Measurements from ENCODE around the gene PPAT. TPM values are rescaled to one million over a fixed set of nuclear protein-coding genes. Genes with fewer than 3 reads are reported as not detected.
A peak's percentile ranks its signal among the peaks of the same experiment; 100 is the strongest.

The PPAT gene
- total and polyA plus RNA-seq, 4 donors, result 3.7 to 11.0 (median 5.7) TPM

GRCh38 chr4:56406151-56406550, 29.3 kb downstream of the PPAT start:
- Histone ChIP-seq H3K27me3 (ENCODE audit: control insufficient read depth in 4 of 4, insufficient read depth in 4 of 4, low read length in 3 of 4) (no peaks in the 10 kb centered on the region), H3K27ac (ENCODE audit: low read depth in 1 of 2, low read length in 2 of 2) (no peak overlapping the region), H3K9ac (ENCODE audit: low read depth in 1 of 2, low read length in 2 of 2) (no peak overlapping the region), H3K4me1 (ENCODE audit: control insufficient read depth in 4 of 4, insufficient read depth in 4 of 4, low read length in 3 of 4) (peaks cover 0 to 7% (median 0%) of the 10 kb centered on the region in 4 donors), H3K36me3 (ENCODE audit: control insufficient read depth in 4 of 4, insufficient read depth in 3 of 4, low read depth in 1 of 4, low read length in 3 of 4) (no peaks in the 10 kb centered on the region), H3K4me3 (ENCODE audit: low read depth in 1 of 3, low read length in 3 of 3) (no peak overlapping the region), H3K9me3 (ENCODE audit: control insufficient read depth in 4 of 4, low read length in 3 of 4) (no peaks in the 10 kb centered on the region)
- TF ChIP-seq HNF4A (conservative IDR thresholded peaks at IDR 0.05), result peak in 1 of 2 donors; percentile 10
- TF ChIP-seq FOXA2 (IDR thresholded peaks at IDR 0.05), result no peak
- peak; percentile 24 for TF ChIP-seq SP1 (IDR thresholded peaks at IDR 0.05)
- 41% methylated on average over 4 of the region's 4 CpGs for WGBS
- DNase-seq (ENCODE audit: low spot score), result no peak

- no peaks in the 10 kb centered on the region for H3K27me3 ChIP-seq (ENCODE audit: control insufficient read depth in 4 of 4, insufficient read depth in 4 of 4, low read length in 3 of 4)
- no peak overlapping the region for H3K4me3 ChIP-seq (ENCODE audit: low read depth in 1 of 3, low read length in 3 of 3)
- no peak overlapping the region for H3K9ac ChIP-seq (ENCODE audit: low read depth in 1 of 2, low read length in 2 of 2)
- no peak for DNase-seq (ENCODE audit: low spot score)
- H3K36me3 ChIP-seq (ENCODE audit: control insufficient read depth in 4 of 4, insufficient read depth in 3 of 4, low read depth in 1 of 4, low read length in 3 of 4), result peaks cover 0 to 3% (median 0%) of the 10 kb centered on the region in 4 donors
- peaks cover 0 to 7% (median 0%) of the 10 kb centered on the region in 4 donors for H3K4me1 ChIP-seq (ENCODE audit: control insufficient read depth in 4 of 4, insufficient read depth in 4 of 4, low read length in 3 of 4)
- H3K9me3 ChIP-seq (ENCODE audit: control insufficient read depth in 4 of 4, low read length in 3 of 4), result no peaks in the 10 kb centered on the region
- TF ChIP-seq EGR1 (IDR thresholded peaks at IDR 0.05; ENCODE audit: low read depth in 2 of 2), result no peak
- 91% methylated on average over 1 of the region's 1 CpG for WGBS
- H3K27ac ChIP-seq (ENCODE audit: low read depth in 1 of 2, low read length in 2 of 2), result no peak overlapping the region
Measured at GRCh38 chr4:56405016-56405415, 30.4 kb downstream of the PPAT start.

- Histone ChIP-seq H3K4me3 (ENCODE audit: low read depth in 1 of 3, low read length in 3 of 3) (no peak overlapping the region), H3K27me3 (ENCODE audit: control insufficient read depth in 4 of 4, insufficient read depth in 4 of 4, low read length in 3 of 4) (no peaks in the 10 kb centered on the region), H3K9me3 (ENCODE audit: control insufficient read depth in 4 of 4, low read length in 3 of 4) (no peaks in the 10 kb centered on the region), H3K36me3 (ENCODE audit: control insufficient read depth in 4 of 4, insufficient read depth in 3 of 4, low read depth in 1 of 4, low read length in 3 of 4) (peaks cover 0 to 4% (median 3%) of the 10 kb centered on the region in 4 donors), H3K27ac (ENCODE audit: low read depth in 1 of 2, low read length in 2 of 2) (no peak overlapping the region), H3K9ac (ENCODE audit: low read depth in 1 of 2, low read length in 2 of 2) (no peak overlapping the region), H3K4me1 (ENCODE audit: control insufficient read depth in 4 of 4, insufficient read depth in 4 of 4, low read length in 3 of 4) (no peaks in the 10 kb centered on the region)
- TF ChIP-seq TAF1 (conservative IDR thresholded peaks at IDR 0.05), result no peak
- no peak for TF ChIP-seq RXRA (IDR thresholded peaks at IDR 0.05)
- TF ChIP-seq ATF3 (IDR thresholded peaks at IDR 0.05), result no peak
- no peak for TF ChIP-seq HNF4A (conservative IDR thresholded peaks at IDR 0.05)
- no peak for DNase-seq (ENCODE audit: low spot score)
- 92% methylated on average over 6 of the region's 6 CpGs for WGBS
Measured at GRCh38 chr4:56400560-56400959, 34.9 kb downstream of the PPAT start.

- WGBS, result 96% methylated on average over 8 of the region's 8 CpGs
- Histone ChIP-seq H3K36me3 (ENCODE audit: control insufficient read depth in 4 of 4, insufficient read depth in 3 of 4, low read depth in 1 of 4, low read length in 3 of 4) (peaks cover 0 to 4% (median under 1%) of the 10 kb centered on the region in 4 donors), H3K27me3 (ENCODE audit: control insufficient read depth in 4 of 4, insufficient read depth in 4 of 4, low read length in 3 of 4) (no peaks in the 10 kb centered on the region), H3K27ac (ENCODE audit: low read depth in 1 of 2, low read length in 2 of 2) (no peak overlapping the region), H3K4me3 (ENCODE audit: low read depth in 1 of 3, low read length in 3 of 3) (no peak overlapping the region), H3K9ac (ENCODE audit: low read depth in 1 of 2, low read length in 2 of 2) (no peak overlapping the region), H3K4me1 (ENCODE audit: control insufficient read depth in 4 of 4, insufficient read depth in 4 of 4, low read length in 3 of 4) (peaks cover 0 to 15% (median 10%) of the 10 kb centered on the region in 4 donors), H3K9me3 (ENCODE audit: control insufficient read depth in 4 of 4, low read length in 3 of 4) (no peaks in the 10 kb centered on the region)
- TF ChIP-seq HNF4G (IDR thresholded peaks at IDR 0.05), result no peak
- TF ChIP-seq SP1 (IDR thresholded peaks at IDR 0.05), result no peak
- no peak for TF ChIP-seq RXRA (IDR thresholded peaks at IDR 0.05)
- TF ChIP-seq CTCF (IDR thresholded peaks at IDR 0.05; ENCODE audit: low read depth, low read length, missing input control), result no peak
- no peak for DNase-seq (ENCODE audit: low spot score)
Measured at GRCh38 chr4:56391270-56391669, 44.1 kb downstream of the PPAT start.
